Glutamatergic neuron (in vitro differentiated cells): ENCODE measurements around the gene CDH23. TPM values are rescaled to one million over a fixed set of nuclear protein-coding genes. Genes with fewer than 3 reads are reported as not detected.
A peak's percentile ranks its signal among the peaks of the same experiment; 100 is the strongest.

Experiments used
- DNase-seq: peaks from one replicate; pipeline ENCODE4 v3.0.0; 2022
- H3K27ac Mint-ChIP-seq: one replicate; pipeline ENCODE4 v1.8.0; 2020; ENCODE audit warnings: mild to moderate bottlenecking, mixed read lengths, inconsistent platforms; ENCODE audit not compliant: unreplicated experiment
- H3K27me3 Mint-ChIP-seq: one replicate; pipeline ENCODE4 v1.8.0; 2020; ENCODE audit warnings: mild to moderate bottlenecking, moderate library complexity, mixed read lengths, inconsistent platforms; ENCODE audit not compliant: unreplicated experiment
- H3K36me3 Mint-ChIP-seq: one replicate; pipeline ENCODE4 v1.8.0; 2020; ENCODE audit warnings: mild to moderate bottlenecking, mixed read lengths, inconsistent platforms; ENCODE audit not compliant: unreplicated experiment
- H3K4me1 Mint-ChIP-seq: one replicate; pipeline ENCODE4 v1.8.0; 2020; ENCODE audit warnings: mild to moderate bottlenecking, low read depth, mixed read lengths, inconsistent platforms; ENCODE audit not compliant: unreplicated experiment
- H3K4me3 Mint-ChIP-seq: one replicate; pipeline ENCODE4 v1.8.0; 2020; ENCODE audit warnings: mild to moderate bottlenecking, mixed read lengths, inconsistent platforms; ENCODE audit not compliant: unreplicated experiment
- H3K9me3 Mint-ChIP-seq: one replicate; pipeline ENCODE4 v1.8.0; 2020; ENCODE audit warnings: mild to moderate bottlenecking, moderate library complexity, mixed read lengths, inconsistent platforms; ENCODE audit not compliant: unreplicated experiment
- total RNA-seq: library from RNA; stranded (reverse); fragmentation: NEBNext Ultra II Directional; extraction: Animal tissue kit (Norgen Biotek cat#: 25700); gene quantifications from one replicate; pipeline ENCODE4 v1.2.1, GENCODE V29; 2021; ENCODE audit not compliant: unreplicated experiment
- TF ChIP-seq, protein P1 (sequence below): fragments of 200-600 bp; sonication (generic); IDR thresholded peaks from one replicate; pipeline ENCODE4 v1.5.0; 2021; ENCODE audit not compliant: partially characterized antibody, unreplicated experiment

CDH23 gene
- total RNA-seq, 1 donor from 2014 or later: 2.0 TPM

DNA sequence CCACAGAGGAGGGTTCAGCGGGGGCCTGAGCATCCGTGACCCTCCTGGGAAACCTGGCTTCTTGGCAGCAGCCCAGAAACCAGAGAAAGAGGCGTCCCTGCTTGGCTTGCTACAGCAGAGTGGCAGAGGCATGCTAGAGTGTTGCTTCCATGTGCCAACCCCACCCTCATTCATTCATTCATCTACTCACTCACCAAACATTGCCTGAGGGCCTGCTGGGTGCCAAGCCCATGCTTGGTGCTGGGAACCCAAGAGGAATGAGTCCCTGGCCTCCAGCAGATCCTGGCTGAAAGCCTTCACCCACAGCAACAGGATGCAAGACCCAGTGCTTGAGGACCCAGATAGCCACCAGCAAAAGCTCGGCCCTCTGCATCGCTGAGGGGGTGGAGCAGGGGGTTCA is 129.0 kb downstream of the CDH23 start:
- Mint-ChIP-seq H3K27ac (no peak overlapping the region), H3K9me3 (peaks cover 9% of the 10 kb centered on the region), H3K4me1 (peaks cover 21% of the 10 kb centered on the region), H3K4me3 (no peak overlapping the region), H3K36me3 (no peaks in the 10 kb centered on the region), H3K27me3 (peaks cover 4% of the 10 kb centered on the region)
- no peak for DNase-seq
- TF ChIP-seq, protein P1, sequence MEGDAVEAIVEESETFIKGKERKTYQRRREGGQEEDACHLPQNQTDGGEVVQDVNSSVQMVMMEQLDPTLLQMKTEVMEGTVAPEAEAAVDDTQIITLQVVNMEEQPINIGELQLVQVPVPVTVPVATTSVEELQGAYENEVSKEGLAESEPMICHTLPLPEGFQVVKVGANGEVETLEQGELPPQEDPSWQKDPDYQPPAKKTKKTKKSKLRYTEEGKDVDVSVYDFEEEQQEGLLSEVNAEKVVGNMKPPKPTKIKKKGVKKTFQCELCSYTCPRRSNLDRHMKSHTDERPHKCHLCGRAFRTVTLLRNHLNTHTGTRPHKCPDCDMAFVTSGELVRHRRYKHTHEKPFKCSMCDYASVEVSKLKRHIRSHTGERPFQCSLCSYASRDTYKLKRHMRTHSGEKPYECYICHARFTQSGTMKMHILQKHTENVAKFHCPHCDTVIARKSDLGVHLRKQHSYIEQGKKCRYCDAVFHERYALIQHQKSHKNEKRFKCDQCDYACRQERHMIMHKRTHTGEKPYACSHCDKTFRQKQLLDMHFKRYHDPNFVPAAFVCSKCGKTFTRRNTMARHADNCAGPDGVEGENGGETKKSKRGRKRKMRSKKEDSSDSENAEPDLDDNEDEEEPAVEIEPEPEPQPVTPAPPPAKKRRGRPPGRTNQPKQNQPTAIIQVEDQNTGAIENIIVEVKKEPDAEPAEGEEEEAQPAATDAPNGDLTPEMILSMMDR: no peak

GRCh38 chr10:71526653-71527052 is 129.9 kb downstream of the CDH23 start:
- Mint-ChIP-seq H3K4me3 (no peak overlapping the region), H3K9me3 (peaks cover 8% of the 10 kb centered on the region), H3K4me1 (peaks cover 24% of the 10 kb centered on the region), H3K27me3 (peaks cover 2% of the 10 kb centered on the region), H3K36me3 (no peaks in the 10 kb centered on the region), H3K27ac (no peak overlapping the region)
- DNase-seq: no peak
- TF ChIP-seq, protein P1: no peak

- peaks cover 26% of the 10 kb centered on the region for H3K4me1 Mint-ChIP-seq
- H3K27me3 Mint-ChIP-seq: peaks cover 2% of the 10 kb centered on the region
- no peak for DNase-seq
- peaks cover 6% of the 10 kb centered on the region for H3K9me3 Mint-ChIP-seq
- no peak overlapping the region for H3K27ac Mint-ChIP-seq
- no peaks in the 10 kb centered on the region for H3K36me3 Mint-ChIP-seq
- H3K4me3 Mint-ChIP-seq: no peak overlapping the region
- TF ChIP-seq, protein P1: no peak
Measured at GRCh38 chr10:71527135-71527534, 130.4 kb downstream of the CDH23 start.

- no peak overlapping the region for H3K27ac Mint-ChIP-seq
- peaks cover 36% of the 10 kb centered on the region for H3K4me1 Mint-ChIP-seq
- peak overlapping the region; percentile 57 for H3K4me3 Mint-ChIP-seq
- H3K27me3 Mint-ChIP-seq: peaks cover 6% of the 10 kb centered on the region
- DNase-seq: no peak
- H3K9me3 Mint-ChIP-seq: peaks cover 7% of the 10 kb centered on the region
- H3K36me3 Mint-ChIP-seq: no peaks in the 10 kb centered on the region
- TF ChIP-seq, protein P1: no peak
Measured at GRCh38 chr10:71528371-71529206, 131.9 kb downstream of the CDH23 start.

GRCh38 chr10:71529207-71529827 is 132.6 kb downstream of the CDH23 start:
- H3K27me3 Mint-ChIP-seq: peaks cover 6% of the 10 kb centered on the region
- no peak for DNase-seq
- H3K4me1 Mint-ChIP-seq: peaks cover 43% of the 10 kb centered on the region
- peaks cover 5% of the 10 kb centered on the region for H3K9me3 Mint-ChIP-seq
- no peaks in the 10 kb centered on the region for H3K36me3 Mint-ChIP-seq
- no peak overlapping the region for H3K27ac Mint-ChIP-seq
- TF ChIP-seq, protein P1: no peak
- H3K4me3 Mint-ChIP-seq: no peak overlapping the region
